Measurements from ENCODE around the gene TBL1XR1.

- TF ChIP-seq GATA2 (IDR thresholded peaks at IDR 0.05; ENCODE audit: low read depth, low read length), result no peak
- TF ChIP-seq GATA3 (IDR thresholded peaks at IDR 0.05; ENCODE audit: low read depth, low read length), result no peak
These were observed 160.0 kb downstream of the TBL1XR1 start for GRCh38 chr3:177037241-177037640.

Data from SH-SY5Y (cell line).